Fibroblast of the aortic adventitia (primary cell): ENCODE data around the gene NPC2. TPM values are rescaled to one million over a fixed set of nuclear protein-coding genes. Genes with fewer than 3 reads are reported as not detected.

Experiments used
- DNase-seq: peaks from one replicate; pipeline ENCODE4 v3.0.0-alpha.2; 2010; ENCODE audit warnings: low read depth
- H3K4me3 ChIP-seq: 2 replicates; pipeline ENCODE4 v1.5.1; 2011; ENCODE audit warnings: low read depth, mild to moderate bottlenecking, control low read depth, low read length, moderate library complexity
- total RNA-seq: library from RNA; depleted of rRNA; stranded (reverse); fragments of >200 nt; gene quantifications from 2 replicates; pipeline ENCODE4 v1.2.3, GENCODE V29; 2012; ENCODE audit warnings: low replicate concordance
- TF ChIP-seq, protein P1 (sequence below): IDR thresholded peaks from 2 replicates; pipeline ENCODE4 v1.5.1; 2011; ENCODE audit warnings: mild to moderate bottlenecking, low read length, control low read depth, inconsistent platforms; ENCODE audit not compliant: insufficient read depth

Gene NPC2
- total RNA-seq, 1 donor, result 291 TPM

DNA sequence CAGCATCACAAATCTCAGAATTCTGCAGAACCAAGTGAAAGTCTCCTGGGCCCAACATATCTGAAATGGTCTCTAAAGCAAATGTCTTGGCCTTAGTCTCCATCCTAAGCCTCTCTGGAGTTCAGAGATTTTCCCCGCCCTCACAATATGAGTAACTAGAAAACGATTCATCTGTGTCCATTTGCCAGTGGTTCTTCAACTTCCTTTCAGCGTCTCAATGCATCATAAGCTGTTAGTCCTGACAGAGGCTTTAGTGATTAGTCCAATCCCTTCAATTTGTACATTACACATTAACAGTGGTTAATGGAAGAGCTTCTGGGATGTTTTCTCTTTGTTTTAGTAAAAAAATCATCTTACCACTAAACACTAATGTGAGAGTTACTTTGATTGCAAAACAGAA, 17.4 kb downstream of the NPC2 start:
- H3K4me3 ChIP-seq, result no peak overlapping the region
- DNase-seq, result peak; percentile 76
- TF ChIP-seq, protein P1, sequence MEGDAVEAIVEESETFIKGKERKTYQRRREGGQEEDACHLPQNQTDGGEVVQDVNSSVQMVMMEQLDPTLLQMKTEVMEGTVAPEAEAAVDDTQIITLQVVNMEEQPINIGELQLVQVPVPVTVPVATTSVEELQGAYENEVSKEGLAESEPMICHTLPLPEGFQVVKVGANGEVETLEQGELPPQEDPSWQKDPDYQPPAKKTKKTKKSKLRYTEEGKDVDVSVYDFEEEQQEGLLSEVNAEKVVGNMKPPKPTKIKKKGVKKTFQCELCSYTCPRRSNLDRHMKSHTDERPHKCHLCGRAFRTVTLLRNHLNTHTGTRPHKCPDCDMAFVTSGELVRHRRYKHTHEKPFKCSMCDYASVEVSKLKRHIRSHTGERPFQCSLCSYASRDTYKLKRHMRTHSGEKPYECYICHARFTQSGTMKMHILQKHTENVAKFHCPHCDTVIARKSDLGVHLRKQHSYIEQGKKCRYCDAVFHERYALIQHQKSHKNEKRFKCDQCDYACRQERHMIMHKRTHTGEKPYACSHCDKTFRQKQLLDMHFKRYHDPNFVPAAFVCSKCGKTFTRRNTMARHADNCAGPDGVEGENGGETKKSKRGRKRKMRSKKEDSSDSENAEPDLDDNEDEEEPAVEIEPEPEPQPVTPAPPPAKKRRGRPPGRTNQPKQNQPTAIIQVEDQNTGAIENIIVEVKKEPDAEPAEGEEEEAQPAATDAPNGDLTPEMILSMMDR, result no peak

DNA sequence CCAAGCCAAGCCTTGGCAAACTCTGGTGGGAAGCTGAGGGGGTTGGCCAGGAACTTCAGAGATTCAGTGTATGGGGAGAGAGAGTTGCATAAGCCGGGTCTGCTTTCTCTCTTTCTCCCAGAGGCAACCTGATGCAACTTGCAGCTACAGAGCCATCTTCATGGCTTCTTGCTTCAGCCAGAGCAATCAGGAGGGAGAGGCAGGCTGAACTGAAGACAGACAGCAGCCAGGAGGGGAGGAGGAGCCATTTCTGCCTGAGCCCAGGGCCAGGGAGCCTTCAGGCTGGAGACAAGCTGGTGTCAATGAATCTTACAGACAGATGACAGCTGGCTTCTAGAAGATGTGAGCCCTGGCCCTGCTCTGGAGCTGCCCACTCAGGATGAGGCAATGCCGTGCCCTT, 18.7 kb downstream of the NPC2 start:
- TF ChIP-seq, protein P1, result no peak
- no peak overlapping the region for H3K4me3 ChIP-seq
- peak; percentile 49 for DNase-seq

DNA sequence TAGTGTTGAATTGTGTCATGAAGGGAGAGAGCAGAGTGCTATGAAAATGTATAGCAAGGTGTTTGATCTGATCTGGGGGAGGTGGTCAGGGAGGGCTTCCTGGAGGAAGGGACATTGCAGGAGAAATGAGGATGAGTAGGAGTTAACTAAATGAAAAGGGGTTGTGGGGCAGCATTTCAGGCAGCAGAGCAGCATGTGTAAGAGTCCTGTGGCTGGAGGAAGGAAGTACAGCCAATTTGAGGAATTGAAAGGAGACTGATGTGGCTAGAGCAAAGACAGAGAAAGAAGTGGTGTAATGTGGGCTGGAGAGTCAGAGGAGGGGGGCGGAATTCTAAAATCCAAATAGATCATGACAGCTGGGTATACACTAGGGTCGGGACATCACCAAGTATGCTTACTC, 20.5 kb downstream of the NPC2 start:
- TF ChIP-seq, protein P1, result no peak
- no peak overlapping the region for H3K4me3 ChIP-seq
- DNase-seq, result no peak

DNA sequence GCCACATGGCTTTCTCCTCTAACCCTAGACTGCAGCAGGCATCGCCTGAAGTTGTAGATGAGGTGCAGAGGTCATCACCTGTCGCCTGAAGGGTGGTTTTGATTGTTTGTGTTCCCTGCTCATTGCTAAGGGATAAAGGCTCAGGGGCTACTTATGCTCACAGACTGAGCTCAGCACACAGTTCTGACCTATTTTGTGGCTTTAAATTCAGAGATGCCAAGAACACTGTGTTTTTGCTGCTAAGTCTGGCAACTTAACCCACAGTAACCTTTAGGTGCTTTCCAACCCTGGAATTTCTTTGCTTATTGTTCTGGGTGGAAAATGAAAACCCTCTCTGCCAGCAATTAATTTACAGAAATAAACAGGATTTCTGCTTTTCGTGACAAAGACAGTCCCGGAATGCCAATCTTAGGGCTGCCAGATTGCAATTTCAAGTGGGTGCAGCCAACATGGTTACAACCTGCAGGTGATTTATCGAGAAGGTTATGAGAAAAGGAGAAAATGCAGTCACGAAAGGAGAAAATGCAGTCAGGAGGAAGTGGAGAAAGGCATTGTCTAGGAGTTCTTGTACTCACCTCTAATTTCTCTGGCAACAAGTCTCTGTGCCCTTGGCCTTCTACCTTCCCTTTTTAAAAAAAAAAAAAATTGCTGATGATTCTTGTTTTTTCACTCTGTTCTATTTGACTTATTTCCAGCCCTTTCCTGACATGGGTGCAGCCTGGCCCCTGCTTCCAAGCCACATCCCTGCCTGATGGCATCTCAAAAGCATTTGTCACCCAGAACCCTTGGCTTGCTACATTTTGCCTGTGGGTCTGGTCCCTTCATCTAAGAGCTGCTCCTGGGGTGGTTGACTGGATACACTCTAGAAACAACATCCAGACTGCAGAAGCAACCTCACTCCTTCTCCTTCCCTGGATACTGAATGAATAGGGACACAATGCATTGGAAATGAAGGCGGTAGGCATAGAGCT, 23.3 kb downstream of the NPC2 start:
- DNase-seq, result no peak
- no peak overlapping the region for H3K4me3 ChIP-seq
- TF ChIP-seq, protein P1, result no peak

DNA sequence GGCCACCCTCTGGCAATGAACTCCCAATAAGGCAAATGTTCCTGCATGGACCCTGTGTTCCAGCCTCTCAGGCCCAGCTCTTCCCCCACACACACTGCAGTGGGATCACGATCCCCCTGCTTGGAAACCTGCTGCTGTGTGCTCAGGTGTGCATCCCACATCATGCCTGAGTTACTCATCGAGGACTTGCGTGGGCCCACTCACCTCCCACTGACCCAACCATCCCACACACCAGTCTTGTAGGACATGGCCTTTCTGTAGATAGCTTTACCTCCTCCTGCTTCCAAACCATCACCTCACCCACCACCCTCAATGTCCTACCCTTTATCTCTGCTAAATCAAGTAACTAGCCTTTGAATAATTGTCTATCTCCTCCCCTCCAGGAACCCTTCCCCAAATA, 24.6 kb downstream of the NPC2 start:
- TF ChIP-seq, protein P1, result no peak

DNA sequence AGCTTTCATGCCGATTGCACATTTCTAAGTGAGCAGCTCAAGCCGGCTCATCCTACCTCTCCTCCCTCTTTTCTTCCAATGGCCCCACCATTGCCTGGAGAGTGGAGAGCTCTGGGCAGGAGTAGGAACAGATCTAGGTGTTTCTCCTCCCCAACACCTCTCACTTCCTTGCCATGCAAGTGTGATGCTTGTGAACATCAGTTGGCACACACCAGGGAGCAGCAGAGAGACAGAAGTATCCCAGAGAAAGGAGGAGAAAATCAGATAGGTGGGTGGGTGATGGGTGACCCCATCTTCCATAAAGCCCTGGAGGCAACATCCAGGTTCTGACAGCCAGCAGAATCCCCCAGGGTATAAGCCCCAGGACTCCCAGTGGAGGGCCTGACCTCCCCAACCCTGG, 27.8 kb downstream of the NPC2 start:
- no peak overlapping the region for H3K4me3 ChIP-seq
- no peak for DNase-seq
- TF ChIP-seq, protein P1, result no peak

More for the DNA sequence above, 24.6 kb downstream of the NPC2 start:
- no peak overlapping the region for H3K4me3 ChIP-seq
- no peak for DNase-seq
